H9 (cell line): ENCODE results near the gene GIPC2. TPM values are rescaled to one million over a fixed set of nuclear protein-coding genes. Genes with fewer than 3 reads are reported as not detected.

Experiments
- DNase-seq: peaks from one replicate; pipeline ENCODE4 v3.0.0-alpha.2; 2017
- H2AFZ ChIP-seq: one replicate; pipeline ENCODE4 v1.6.1; 2013; ENCODE audit warnings: mild to moderate bottlenecking, low read length, control low read depth, moderate library complexity
- H2AK5ac ChIP-seq: 2 replicates; pipeline ENCODE4 v1.6.1; 2013; ENCODE audit warnings: low read length, control low read depth, mixed read lengths; ENCODE audit not compliant: insufficient read length
- H2BK120ac ChIP-seq: one replicate; pipeline ENCODE4 v1.6.1; 2013; ENCODE audit warnings: low read depth, mild to moderate bottlenecking, low read length, control low read depth, inconsistent platforms; ENCODE audit not compliant: poor library complexity, severe bottlenecking
- H2BK12ac ChIP-seq: 2 replicates; pipeline ENCODE4 v1.6.1; 2013; ENCODE audit warnings: low read length, control low read depth, mixed read lengths, low read depth; ENCODE audit not compliant: insufficient read length
- H2BK15ac ChIP-seq: 2 replicates; pipeline ENCODE4 v1.6.1; 2013; ENCODE audit warnings: low read depth, low read length, control low read depth
- H2BK20ac ChIP-seq: one replicate; pipeline ENCODE4 v1.6.1; 2013; ENCODE audit warnings: low read depth, mild to moderate bottlenecking, low read length, control low read depth, inconsistent platforms; ENCODE audit not compliant: poor library complexity, severe bottlenecking
- H2BK5ac ChIP-seq: 2 replicates; pipeline ENCODE4 v1.6.1; 2013; ENCODE audit warnings: low read length, control low read depth, mixed read lengths; ENCODE audit not compliant: insufficient read length
- H3K14ac ChIP-seq: 2 replicates; pipeline ENCODE4 v1.6.1; 2013; ENCODE audit warnings: low read length, control low read depth; ENCODE audit not compliant: insufficient read depth
- H3K18ac ChIP-seq: 2 replicates; pipeline ENCODE4 v1.6.1; 2013; ENCODE audit warnings: low read depth, mild to moderate bottlenecking, mixed read lengths, low read length, control low read depth; ENCODE audit not compliant: insufficient read length
- H3K23ac ChIP-seq: 2 replicates; pipeline ENCODE4 v1.6.1; 2013; ENCODE audit warnings: low read length, control low read depth, mixed read lengths, low read depth; ENCODE audit not compliant: insufficient read length
- H3K23me2 ChIP-seq: 2 replicates; pipeline ENCODE4 v1.6.1; 2013; ENCODE audit warnings: low read depth, mild to moderate bottlenecking, mixed read lengths, low read length, control low read depth; ENCODE audit not compliant: insufficient read length, poor library complexity, severe bottlenecking
- H3K27ac ChIP-seq: 2 replicates; pipeline ENCODE4 v1.5.1; 2013; ENCODE audit warnings: low read length, control low read depth, mixed read lengths, low read depth; ENCODE audit not compliant: insufficient read length
- H3K27me3 ChIP-seq: 2 replicates; pipeline ENCODE4 v1.6.1; 2013; ENCODE audit warnings: low read length, control low read depth, inconsistent platforms; ENCODE audit not compliant: insufficient read depth
- H3K4ac ChIP-seq: 2 replicates; pipeline ENCODE4 v1.6.1; 2013; ENCODE audit warnings: low read depth, mild to moderate bottlenecking, control low read depth, inconsistent platforms, low read length, moderate library complexity
- H3K4me1 ChIP-seq: 2 replicates; pipeline ENCODE4 v1.6.1; 2013; ENCODE audit warnings: low read length, control low read depth, inconsistent platforms; ENCODE audit not compliant: insufficient read depth
- H3K4me2 ChIP-seq: 2 replicates; pipeline ENCODE4 v1.6.1; 2013; ENCODE audit warnings: low read length, control low read depth, mixed read lengths; ENCODE audit not compliant: insufficient read length, insufficient read depth
- H3K56ac ChIP-seq: 2 replicates; pipeline ENCODE4 v1.6.1; 2013; ENCODE audit warnings: low read depth, mild to moderate bottlenecking, mixed read lengths, low read length, control low read depth; ENCODE audit not compliant: insufficient read length
- H3K79me1 ChIP-seq: 2 replicates; pipeline ENCODE4 v1.6.1; 2013; ENCODE audit warnings: low read depth, mild to moderate bottlenecking, moderate library complexity, low read length, control low read depth, inconsistent platforms; ENCODE audit not compliant: insufficient read depth, poor library complexity, severe bottlenecking
- H3K79me2 ChIP-seq: 2 replicates; pipeline ENCODE4 v1.6.1; 2013; ENCODE audit warnings: low read length, control low read depth, inconsistent platforms; ENCODE audit not compliant: insufficient read depth
- H3K9ac ChIP-seq: 2 replicates; pipeline ENCODE4 v1.6.1; 2013; ENCODE audit warnings: low read length, control low read depth, mixed read lengths; ENCODE audit not compliant: insufficient read length; ENCODE audit errors: extremely low read depth
- H3K9me3 ChIP-seq: one replicate; pipeline ENCODE4 v1.6.1; 2013; ENCODE audit warnings: low read depth, low read length, inconsistent platforms; ENCODE audit not compliant: control insufficient read depth
- H3T11ph ChIP-seq: one replicate; pipeline ENCODE4 v1.6.1; 2013; ENCODE audit warnings: mild to moderate bottlenecking, low read length, control low read depth, inconsistent platforms
- H4K20me1 ChIP-seq: one replicate; pipeline ENCODE4 v1.6.1; 2013; ENCODE audit not compliant: control insufficient read depth, insufficient read length, insufficient read depth
- H4K5ac ChIP-seq: 2 replicates; pipeline ENCODE4 v1.6.1; 2013; ENCODE audit warnings: low read depth, mild to moderate bottlenecking, mixed read lengths, low read length, control low read depth; ENCODE audit not compliant: insufficient read length
- H4K8ac ChIP-seq: replicated peaks from 2 replicates; pipeline ENCODE4 v1.6.1; 2013; ENCODE audit warnings: low read length, control low read depth, mixed read lengths, low read depth; ENCODE audit not compliant: insufficient read length
- H4K91ac ChIP-seq: 2 replicates; pipeline ENCODE4 v1.6.1; 2013; ENCODE audit warnings: low read depth, mild to moderate bottlenecking, moderate library complexity, mixed read lengths, low read length, control low read depth; ENCODE audit not compliant: insufficient read length
- H3K27ac Mint-ChIP-seq, 3 experiments: 2 replicates in 2 of 3; 3 replicates in 1 of 3; pipeline ENCODE4 v1.8.0; 2020 to 2021; ENCODE audit warnings: mixed read lengths in 3 of 3, mild to moderate bottlenecking in 1 of 3, moderate library complexity in 1 of 3
- H3K27me3 Mint-ChIP-seq: 2 replicates; pipeline ENCODE4 v1.8.0; 2021; ENCODE audit warnings: low read depth, mild to moderate bottlenecking, moderate library complexity, mixed read lengths
- H3K36me3 Mint-ChIP-seq, 3 experiments: 2 replicates in 2 of 3; 3 replicates in 1 of 3; pipeline ENCODE4 v1.8.0; 2020 to 2021; ENCODE audit warnings: low read depth in 3 of 3, mixed read lengths in 3 of 3; ENCODE audit not compliant: insufficient read depth in 1 of 3
- H3K4me1 Mint-ChIP-seq, 2 experiments: 2 replicates each; pipeline ENCODE4 v1.8.0; 2020; ENCODE audit warnings: mixed read lengths in 2 of 2
- H3K4me3 Mint-ChIP-seq, 2 experiments: 2 replicates in 1 of 2; 3 replicates in 1 of 2; pipeline ENCODE4 v1.8.0; 2020 to 2021; ENCODE audit warnings: mild to moderate bottlenecking in 2 of 2, mixed read lengths in 2 of 2, moderate library complexity in 1 of 2
- H3K9me3 Mint-ChIP-seq, 2 experiments: 2 replicates in 1 of 2; 3 replicates in 1 of 2; pipeline ENCODE4 v1.8.0; 2020; ENCODE audit warnings: mild to moderate bottlenecking in 2 of 2, mixed read lengths in 2 of 2, moderate library complexity in 1 of 2
- WGBS: extraction: QIAGEN DNeasy Blood & Tissue Kit; methylation state at CpG from one replicate; pipeline ENCODE4 v1.1.7; 2013; ENCODE audit warnings: missing lambda C conversion rate, low lambda C conversion rate, mixed read lengths; ENCODE audit not compliant: insufficient read length; ENCODE audit errors: extremely low coverage; 5-methylcytosine and 5-hydroxymethylcytosine counted together
- total RNA-seq: library from RNA; stranded (reverse); gene quantifications from 2 replicates; pipeline ENCODE4 v1.2.1, GENCODE V29; 2021
- TF ChIP-seq, protein P1 (sequence below): fragments of 200-600 bp; sonication (generic); conservative IDR thresholded peaks from 3 replicates; pipeline ENCODE4 v1.8.0; 2021; ENCODE audit warnings: antibody characterized with exemption, mild to moderate bottlenecking

Gene GIPC2
- total RNA-seq, 1 experiment from 2014 or later, result 0.85 TPM

DNA sequence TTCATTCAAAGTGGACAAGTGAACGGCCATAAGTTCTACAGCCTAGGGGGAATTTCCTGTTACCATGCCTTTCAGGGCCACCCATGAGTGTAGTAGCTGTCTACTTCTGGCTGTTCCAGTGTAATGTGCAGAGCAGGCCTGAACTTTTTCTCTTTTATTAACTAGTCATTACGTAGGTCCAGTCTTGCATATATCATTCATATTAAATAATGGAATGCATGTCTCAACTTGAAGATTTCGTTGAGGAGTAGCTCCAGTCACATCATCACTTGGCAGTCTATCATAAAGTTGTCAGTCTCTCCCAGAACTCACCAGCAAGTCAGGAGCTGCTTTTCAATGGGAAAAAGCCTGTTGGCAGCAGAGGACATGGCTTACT is 12.0 kb upstream of the GIPC2 start:
- H2BK20ac ChIP-seq, result no peak overlapping the region
- no peak overlapping the region for H3K56ac ChIP-seq
- H3K9me3 ChIP-seq, result no peaks in the 10 kb centered on the region
- no peak overlapping the region for H2BK15ac ChIP-seq
- H3K27ac ChIP-seq, result no peak overlapping the region
- H4K8ac ChIP-seq, result no peak overlapping the region
- no CpG with 5 or more reads among the region's 3 CpGs for WGBS
- H3K9ac ChIP-seq, result no peak overlapping the region
- H2BK12ac ChIP-seq, result no peak overlapping the region
- no peak overlapping the region for H2AK5ac ChIP-seq
- H3K23me2 ChIP-seq, result no peaks in the 10 kb centered on the region
- H3K4ac ChIP-seq, result no peak overlapping the region
- H3K79me2 ChIP-seq, result no peaks in the 10 kb centered on the region
- no peak overlapping the region for H3T11ph ChIP-seq
- H3K4me1 ChIP-seq, result no peaks in the 10 kb centered on the region
- H3K9me3 Mint-ChIP-seq, result no peaks in the 10 kb centered on the region
- no peaks in the 10 kb centered on the region for H3K27me3 Mint-ChIP-seq
- TF ChIP-seq, protein P1, sequence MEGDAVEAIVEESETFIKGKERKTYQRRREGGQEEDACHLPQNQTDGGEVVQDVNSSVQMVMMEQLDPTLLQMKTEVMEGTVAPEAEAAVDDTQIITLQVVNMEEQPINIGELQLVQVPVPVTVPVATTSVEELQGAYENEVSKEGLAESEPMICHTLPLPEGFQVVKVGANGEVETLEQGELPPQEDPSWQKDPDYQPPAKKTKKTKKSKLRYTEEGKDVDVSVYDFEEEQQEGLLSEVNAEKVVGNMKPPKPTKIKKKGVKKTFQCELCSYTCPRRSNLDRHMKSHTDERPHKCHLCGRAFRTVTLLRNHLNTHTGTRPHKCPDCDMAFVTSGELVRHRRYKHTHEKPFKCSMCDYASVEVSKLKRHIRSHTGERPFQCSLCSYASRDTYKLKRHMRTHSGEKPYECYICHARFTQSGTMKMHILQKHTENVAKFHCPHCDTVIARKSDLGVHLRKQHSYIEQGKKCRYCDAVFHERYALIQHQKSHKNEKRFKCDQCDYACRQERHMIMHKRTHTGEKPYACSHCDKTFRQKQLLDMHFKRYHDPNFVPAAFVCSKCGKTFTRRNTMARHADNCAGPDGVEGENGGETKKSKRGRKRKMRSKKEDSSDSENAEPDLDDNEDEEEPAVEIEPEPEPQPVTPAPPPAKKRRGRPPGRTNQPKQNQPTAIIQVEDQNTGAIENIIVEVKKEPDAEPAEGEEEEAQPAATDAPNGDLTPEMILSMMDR, result no peak
- H2BK120ac ChIP-seq, result no peak overlapping the region
- H3K79me1 ChIP-seq, result no peaks in the 10 kb centered on the region
- H4K20me1 ChIP-seq, result no peaks in the 10 kb centered on the region
- no peak for DNase-seq
- no peaks in the 10 kb centered on the region for H3K36me3 Mint-ChIP-seq
- no peak overlapping the region for H3K4me3 Mint-ChIP-seq
- H4K5ac ChIP-seq, result no peak overlapping the region
- H4K91ac ChIP-seq, result no peak overlapping the region
- H3K23ac ChIP-seq, result no peak overlapping the region
- H3K27ac Mint-ChIP-seq, result 0 out of 7 replicates have a peak overlapping the region, but pooled peaks of 1 of the 3 experiments have one; percentile 14
- H2BK5ac ChIP-seq, result no peak overlapping the region
- no peaks in the 10 kb centered on the region for H3K27me3 ChIP-seq
- no peak overlapping the region for H3K14ac ChIP-seq
- H3K4me2 ChIP-seq, result no peak overlapping the region
- H3K18ac ChIP-seq, result no peak overlapping the region
- H2AFZ ChIP-seq, result no peak overlapping the region
- no peaks in the 10 kb centered on the region for H3K4me1 Mint-ChIP-seq
